D721Med (cell line): ENCODE measurements around the gene ZCCHC7.
"Not testable (repeated sequence)": the region's sequence is repeated elsewhere in the genome, so short reads cannot be mapped to it uniquely, and the experiment has no call there.

Source experiments
- DNase-seq: peaks from one replicate; pipeline ENCODE4 v3.0.0; 2011; ENCODE audit warnings: low spot score; ENCODE audit not compliant: insufficient read length
- FAIRE-seq: peaks from 2 replicates; lab custom pipeline; 2011; peaks lifted over from hg19 to GRCh38; lab: Jason Lieb, UNC
- CTCF ChIP-seq: IDR thresholded peaks from 2 replicates; pipeline ENCODE4 v1.5.1; 2012; ENCODE audit warnings: mild to moderate bottlenecking, control low read depth; ENCODE audit not compliant: insufficient read depth; ENCODE audit errors: missing control alignments

The ZCCHC7 gene

GRCh38 chr9:37157726-37158377 lies 37.5 kb downstream of the ZCCHC7 start:
- no peak for FAIRE-seq
- TF ChIP-seq CTCF, result no peak
- DNase-seq, result no peak

GRCh38 chr9:37163299-37163698 lies 42.9 kb downstream of the ZCCHC7 start:
- FAIRE-seq (no peak), DNase-seq (no peak)
- no peak for TF ChIP-seq CTCF

- FAIRE-seq, DNase-seq: not testable (repeated sequence)
Observed at GRCh38 chr9:37164335-37164734, 44.0 kb downstream of the ZCCHC7 start.

GRCh38 chr9:37165644-37166043 lies 45.3 kb downstream of the ZCCHC7 start:
- no peak for FAIRE-seq
- no peak for DNase-seq
- TF ChIP-seq CTCF, result no peak

- FAIRE-seq, result no peak
- no peak for DNase-seq
- no peak for TF ChIP-seq CTCF
Observed at GRCh38 chr9:37167456-37168047, 47.2 kb downstream of the ZCCHC7 start.

- FAIRE-seq (no peak), DNase-seq (no peak)
- no peak for TF ChIP-seq CTCF
Observed at GRCh38 chr9:37172557-37172956, 52.2 kb downstream of the ZCCHC7 start.

- DNase-seq (no peak), FAIRE-seq (no peak)
- no peak for TF ChIP-seq CTCF
Observed at GRCh38 chr9:37174247-37174646, 53.9 kb downstream of the ZCCHC7 start.

GRCh38 chr9:37178742-37179141 lies 58.4 kb downstream of the ZCCHC7 start:
- TF ChIP-seq CTCF, result no peak
- DNase-seq (no peak), FAIRE-seq (no peak)
